Motor neuron (in vitro differentiated cells): ENCODE measurements around the gene TRAF7. TPM values are rescaled to one million over a fixed set of nuclear protein-coding genes. Genes with fewer than 3 reads are reported as not detected.

Experiments
- ATAC-seq, 8 experiments: fragments of 200-7000 bp; cut with Tn5 transposase; replicated peaks in 6 of 8; 2 replicates each; pipeline ENCODE4 v1.8.0; 2021; ENCODE audit warnings: mild to moderate bottlenecking in 8 of 8, moderate library complexity in 8 of 8
- H3K27ac ChIP-seq, 2 donors: fragments of 250-450 bp; sonication (Bioruptor Pico); 2 replicates each; pipeline ENCODE4 v1.9.0; 2021; ENCODE audit warnings: antibody characterized with exemption in 2 of 2, mild to moderate bottlenecking in 2 of 2, moderate library complexity in 1 of 2
- H3K4me1 ChIP-seq, 2 donors: fragments of 250-450 bp; sonication (Bioruptor Pico); replicated peaks in 1 of 2; 2 replicates each; pipeline ENCODE4 v1.6.1; 2021; ENCODE audit warnings: antibody characterized with exemption in 2 of 2, mild to moderate bottlenecking in 2 of 2, moderate library complexity in 1 of 2
- H3K4me3 ChIP-seq, 5 donors: fragments of 250-450 bp; sonication (Bioruptor Pico); 2 replicates each; pipeline ENCODE4 v1.9.0; 2021; ENCODE audit warnings: antibody characterized with exemption in 5 of 5, mild to moderate bottlenecking in 5 of 5, moderate library complexity in 4 of 5
- WGBS, 10 experiments: fragments of 450-650 bp; shearing (Covaris generic); methylation state at CpG; one replicate each; pipeline ENCODE4 v1.0.0; 2022; 5-methylcytosine and 5-hydroxymethylcytosine counted together
- in situ Hi-C, 9 experiments: fragments of 400-800 bp; cut with MboI; loops; one replicate each; pipeline ENCODE4 v1.15.0; 2021; ENCODE audit warnings: low sequenced_read_pairs in 9 of 9, low pct_unique_long_range_greater_than_20kb in 2 of 9; ENCODE audit not compliant: unreplicated experiment in 9 of 9
- total RNA-seq, 8 experiments: library from RNA; unstranded; fragments of 300-600 nt; gene quantifications; 2 replicates each; pipeline versions ENCODE4 v1.2.3 to v1.2.4, GENCODE V29; 2022

Gene TRAF7
- total RNA-seq, 8 experiments from 2014 or later = 20.7 to 82.2 (median 33.3) TPM

DNA sequence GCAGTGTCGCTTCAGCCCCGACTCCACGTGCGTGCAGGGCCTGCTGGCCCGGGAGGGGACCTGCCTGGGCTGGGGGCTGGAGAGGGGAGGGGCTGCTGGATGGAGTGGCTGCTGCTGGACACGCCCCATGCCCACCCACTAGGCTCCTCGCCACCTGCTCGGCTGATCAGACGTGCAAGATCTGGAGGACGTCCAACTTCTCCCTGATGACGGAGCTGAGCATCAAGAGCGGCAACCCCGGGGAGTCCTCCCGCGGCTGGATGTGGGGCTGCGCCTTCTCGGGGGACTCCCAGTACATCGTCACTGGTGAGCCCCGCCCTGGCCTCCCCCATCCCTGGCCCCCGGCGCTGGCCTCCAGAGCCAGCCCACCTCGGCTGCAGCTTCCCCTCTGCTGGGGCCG lies 52.7 kb downstream of the TRAF7 start:
- in situ Hi-C loops = no loop called here
- no peak for ATAC-seq
- H3K27ac ChIP-seq = no peak overlapping the region
- peaks cover 17 to 18% of the 10 kb centered on the region in 2 donors for H3K4me1 ChIP-seq
- no CpG with 5 or more reads among the region's 23 CpGs for WGBS, 10 experiments
- no peak overlapping the region for H3K4me3 ChIP-seq

DNA sequence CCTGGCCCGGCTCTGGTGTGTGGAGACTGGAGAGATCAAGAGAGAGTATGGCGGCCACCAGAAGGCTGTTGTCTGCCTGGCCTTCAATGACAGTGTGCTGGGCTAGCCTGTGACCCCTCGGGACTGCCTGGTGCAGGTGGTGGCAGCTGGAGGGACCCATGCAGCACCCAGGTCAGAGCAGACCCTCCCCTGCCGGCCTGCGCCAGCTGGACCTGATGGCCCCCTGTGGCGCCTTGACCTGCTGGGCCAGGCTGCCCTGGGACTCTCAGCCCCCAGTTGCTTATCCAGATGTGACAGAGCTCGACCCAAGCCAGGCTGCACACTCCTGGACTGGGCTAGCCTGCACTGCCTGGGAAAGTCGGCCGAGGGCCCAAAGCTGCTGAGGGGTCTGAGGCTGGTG lies 53.2 kb downstream of the TRAF7 start:
- no peak for ATAC-seq
- in situ Hi-C loops = no loop called here
- H3K4me1 ChIP-seq = peaks cover 22% of the 10 kb centered on the region in 2 donors
- 100% methylated on average over 1 of the region's 9 CpGs; no CpG with 5 or more reads in 9 of the 10 experiments for WGBS, 10 experiments
- H3K27ac ChIP-seq = no peak overlapping the region
- no peak overlapping the region for H3K4me3 ChIP-seq

DNA sequence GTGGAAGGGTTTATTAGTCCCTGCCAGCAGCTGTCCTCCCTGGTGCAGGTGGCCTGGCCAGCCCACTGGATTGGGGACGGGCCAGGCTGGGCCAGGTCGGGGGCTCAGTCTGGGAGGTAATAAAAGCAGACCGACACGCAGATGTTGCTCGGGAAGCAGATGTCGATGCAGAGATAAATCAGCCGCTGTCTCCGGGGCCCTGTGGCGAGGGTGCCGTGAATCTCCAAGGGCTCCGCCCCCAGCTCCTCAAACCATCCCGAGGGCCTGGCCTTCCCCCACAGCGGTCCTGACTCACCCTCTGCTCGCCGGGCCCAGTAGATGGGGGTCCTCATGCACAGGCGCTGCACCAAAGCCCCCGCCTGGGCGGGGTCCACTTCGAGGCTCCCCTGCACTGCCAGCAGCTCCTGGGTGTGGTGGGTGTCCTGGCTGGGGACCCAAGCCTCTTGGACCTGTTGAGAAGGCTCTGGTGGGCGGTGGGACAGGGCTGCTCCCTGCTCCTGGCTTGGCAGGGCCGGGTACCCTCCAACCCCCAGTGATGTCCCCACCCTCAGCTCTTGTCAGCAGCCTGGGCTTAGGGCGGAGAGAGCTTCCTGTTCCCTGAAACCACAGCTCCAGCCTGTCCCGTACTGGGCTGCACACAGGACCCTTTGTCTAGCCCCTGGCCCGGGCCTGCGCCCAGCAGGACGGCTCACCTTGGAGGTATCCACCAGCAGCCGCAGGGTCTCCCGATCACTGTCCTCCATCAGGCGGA lies 53.9 kb downstream of the TRAF7 start:
- 40 to 81% (median 77%) methylated on average over 1 to 5 of the region's 29 CpGs; no CpG with 5 or more reads in 4 of the 10 experiments for WGBS, 10 experiments
- Histone ChIP-seq H3K4me1 (peaks cover 22 to 23% of the 10 kb centered on the region in 2 donors), H3K27ac (no peak overlapping the region), H3K4me3 (no peak overlapping the region)
- in situ Hi-C loops = no loop called here
- peak in 2 of 8 experiments; percentile 8 to 12 for ATAC-seq

DNA sequence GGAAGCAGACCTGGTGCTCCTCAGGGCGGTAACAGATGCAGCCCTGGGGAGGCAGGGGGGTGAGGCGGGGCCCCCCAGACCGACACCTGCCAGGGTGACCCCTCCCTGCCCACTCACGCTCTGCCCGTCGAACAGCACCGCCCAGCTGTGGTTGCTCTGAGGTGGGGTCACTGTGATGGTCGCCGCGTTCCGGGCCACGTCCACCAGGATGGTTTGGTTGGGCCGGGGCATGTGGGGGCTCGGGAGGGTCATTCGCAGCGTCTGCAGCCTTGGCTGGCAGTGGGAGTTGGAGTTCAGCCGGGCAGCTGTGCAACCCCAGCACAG lies 54.4 kb downstream of the TRAF7 start:
- Histone ChIP-seq H3K4me1 (peaks cover 19 to 21% of the 10 kb centered on the region in 2 donors), H3K27ac (no peak overlapping the region), H3K4me3 (no peak overlapping the region)
- no peak for ATAC-seq
- 95% methylated on average over 4 of the region's 17 CpGs; no CpG with 5 or more reads in 9 of the 10 experiments for WGBS, 10 experiments
- in situ Hi-C loops = no loop called here

DNA sequence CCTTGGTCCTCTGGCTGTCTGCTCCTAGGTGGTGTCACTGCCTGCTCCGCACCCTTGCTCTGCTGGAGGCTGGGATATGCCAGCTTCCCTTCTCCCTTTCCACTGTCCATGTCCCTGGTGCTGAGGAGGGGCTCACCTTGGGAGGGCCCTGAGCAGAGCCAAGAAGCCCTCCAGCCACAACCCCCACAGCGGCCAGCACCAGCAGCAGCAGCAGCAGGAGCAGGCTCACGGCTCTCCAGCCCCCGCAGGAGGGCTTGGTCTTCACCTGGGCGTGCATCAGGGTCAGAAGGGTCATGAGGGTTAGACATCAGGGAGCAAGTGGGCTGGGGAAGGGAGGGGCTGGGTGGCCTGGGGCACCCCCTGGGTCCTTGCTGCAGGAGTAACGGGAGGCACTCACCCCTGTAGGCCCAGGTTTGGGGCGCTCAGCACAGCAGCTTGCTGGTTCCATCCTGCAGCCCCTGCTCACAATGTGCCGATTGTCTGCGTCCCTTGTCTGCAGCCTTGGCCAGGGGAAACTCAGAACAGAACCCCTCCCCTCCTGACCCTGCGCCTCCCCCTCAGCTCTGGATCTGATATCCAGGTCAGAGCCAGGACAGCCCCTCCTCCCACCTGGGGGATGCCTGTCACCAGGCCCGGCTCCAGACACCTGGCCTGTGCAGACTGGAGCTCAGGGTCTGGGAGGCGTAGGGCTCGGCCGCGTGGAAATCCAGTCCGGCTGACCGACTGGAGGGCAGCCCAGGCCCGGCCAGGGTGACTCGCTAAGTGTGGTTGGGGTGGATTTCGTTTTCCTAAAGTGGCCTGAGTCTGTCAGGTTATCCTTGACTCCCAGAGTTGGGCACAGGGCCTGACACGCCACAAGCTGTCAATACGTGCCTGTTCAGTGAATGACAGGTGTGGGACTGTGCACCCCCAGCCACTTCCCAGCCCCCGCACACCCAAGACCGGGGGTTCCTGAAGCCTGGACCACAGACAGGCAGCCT lies 55.1 kb downstream of the TRAF7 start, which contains the start of gene BRICD5:
Gene BRICD5, minus strand, starts transcription at position 478 of the 980 bp plus-strand sequence. Its CDS starts 30 bp downstream, at position 448.
- Histone ChIP-seq H3K4me3 (no peak within 1 kb of the TSS), H3K27ac (no peak within 1 kb of the TSS), H3K4me1 (peaks cover 20 to 21% of the 10 kb centered on the region in 2 donors)
- in situ Hi-C loops = no loop called here
- WGBS, 10 experiments = 60 to 69% methylated on average over 2 to 6 of the region's 24 CpGs; no CpG with 5 or more reads in 8 of the 10 experiments
- no peak for ATAC-seq

DNA sequence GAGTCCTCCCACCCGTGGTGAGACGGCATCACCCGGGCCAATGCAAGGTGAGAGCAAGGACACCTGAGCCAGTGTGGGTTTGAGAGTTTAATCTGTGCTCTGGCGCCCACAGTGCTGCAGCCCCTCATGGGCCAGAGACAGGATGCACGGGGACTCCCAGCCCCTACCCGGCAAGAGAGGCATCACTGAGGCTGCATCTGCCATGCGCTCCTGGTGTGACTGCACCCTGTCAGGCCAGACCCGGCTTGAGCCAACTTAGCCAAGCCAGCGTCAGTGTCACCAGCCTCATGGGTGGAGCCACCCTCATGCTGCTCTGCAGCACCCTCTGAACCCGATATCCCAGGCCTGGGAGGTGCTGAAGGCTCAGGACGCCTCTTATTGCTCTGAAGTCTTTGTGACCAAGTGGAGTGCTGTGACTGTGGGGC lies 56.4 kb downstream of the TRAF7 start:
- no peak overlapping the region for H3K4me3 ChIP-seq
- no peak for ATAC-seq
- in situ Hi-C loops = no loop called here
- H3K27ac ChIP-seq = no peak overlapping the region
- peaks cover 14 to 17% of the 10 kb centered on the region in 2 donors for H3K4me1 ChIP-seq
- 40 to 100% (median 80%) methylated on average over 1 to 4 of the region's 11 CpGs; no CpG with 5 or more reads in 4 of the 10 experiments for WGBS, 10 experiments

DNA sequence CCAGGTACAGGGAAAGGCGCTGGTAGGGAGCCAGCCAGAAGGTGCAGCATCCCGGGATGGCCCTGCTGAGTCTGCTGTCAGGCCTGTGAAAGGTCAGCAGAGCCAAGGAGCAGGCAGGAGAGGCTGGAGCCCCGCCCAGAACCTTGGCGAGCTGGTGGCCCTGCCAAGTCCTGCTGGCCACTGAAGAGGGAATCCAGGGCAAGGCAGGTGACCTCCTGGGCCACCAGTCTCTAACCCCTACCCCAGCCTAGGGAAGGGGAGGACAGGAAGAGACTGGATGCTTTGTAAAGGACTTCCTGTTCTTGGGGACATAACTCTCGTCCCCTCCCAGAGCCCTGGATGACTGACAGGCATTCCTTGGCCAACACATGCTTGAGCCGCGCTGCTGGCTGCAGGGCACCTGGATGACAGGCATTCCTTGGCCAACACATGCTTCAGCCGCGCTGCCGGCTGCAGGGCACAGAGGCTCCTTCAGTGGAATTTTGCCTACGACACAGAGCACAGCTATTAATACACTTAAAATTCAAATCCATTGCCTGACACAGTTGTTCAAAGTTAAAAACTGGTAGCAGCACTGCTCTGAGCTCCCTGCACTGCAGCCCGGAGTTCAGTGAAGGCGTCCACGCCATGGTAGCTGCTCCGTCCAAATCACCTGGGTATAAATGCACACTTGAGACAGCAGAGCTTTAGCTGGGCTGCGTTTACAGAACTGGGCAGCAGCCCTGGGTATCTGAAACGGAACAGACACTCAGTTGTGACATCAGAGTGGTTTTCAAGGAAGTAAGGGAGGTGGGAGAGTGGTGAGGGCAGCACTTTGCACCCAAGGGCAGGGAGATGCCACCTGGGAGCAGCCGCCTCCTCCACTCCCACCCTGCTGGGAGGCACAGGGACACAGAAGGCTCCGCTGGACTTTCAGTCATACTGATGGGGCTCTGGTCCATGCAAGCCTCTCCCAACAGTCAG lies 57.1 kb downstream of the TRAF7 start:
- H3K4me1 ChIP-seq = peaks cover 14 to 17% of the 10 kb centered on the region in 2 donors
- in situ Hi-C loops = no loop called here
- peak overlapping the region; percentile 49 to 82 (median 54) for H3K4me3 ChIP-seq
- no peak for ATAC-seq
- WGBS, 10 experiments = 10 to 100% (median 75%) methylated on average over 1 to 7 of the region's 19 CpGs; no CpG with 5 or more reads in 1 of the 10 experiments
- no peak overlapping the region for H3K27ac ChIP-seq

DNA sequence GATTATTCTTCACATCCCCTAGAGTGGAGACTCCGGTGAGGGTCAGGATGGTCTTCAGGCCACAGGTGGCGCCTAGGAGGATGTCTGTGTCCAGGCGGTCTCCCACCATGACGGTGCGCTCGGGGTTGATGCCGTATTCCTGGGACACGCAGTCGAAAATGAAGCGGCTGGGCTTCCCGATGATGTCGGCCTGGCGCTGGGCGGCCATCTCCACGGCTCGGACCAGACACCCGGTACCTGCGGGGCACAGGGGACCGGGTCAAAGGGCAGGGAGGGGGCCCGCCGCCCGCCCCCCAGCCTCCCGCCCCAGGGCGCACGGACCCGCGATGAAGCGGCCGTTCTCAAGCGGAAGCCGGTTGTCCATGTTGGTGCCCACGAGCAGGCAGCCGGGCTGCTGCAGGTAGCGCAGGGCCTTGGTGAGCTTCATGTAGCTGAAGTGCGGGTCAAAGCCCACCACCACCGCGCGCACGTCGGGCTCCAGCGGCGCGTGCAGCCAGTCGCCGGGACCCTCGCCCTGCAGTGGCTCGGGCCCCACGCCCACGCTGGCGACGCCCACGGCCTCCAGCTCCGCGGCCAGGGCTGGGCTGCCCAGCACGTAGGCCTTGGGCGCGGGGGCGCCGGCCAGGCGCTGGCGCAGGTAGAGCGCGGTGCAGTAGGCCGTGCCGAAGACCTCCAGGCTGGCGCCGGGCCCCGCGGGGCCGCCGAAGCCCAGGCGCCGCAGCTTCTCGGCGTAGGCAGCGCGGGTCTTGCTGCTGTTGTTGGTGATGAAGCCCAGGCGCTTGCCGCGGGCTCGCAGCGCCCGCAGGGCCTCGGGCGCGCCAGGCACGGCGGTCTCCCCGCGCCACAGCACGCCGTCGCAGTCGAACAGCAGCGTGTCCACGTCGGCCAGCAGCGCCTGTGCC lies 58.5 kb downstream of the TRAF7 start:
- peaks cover 14 to 17% of the 10 kb centered on the region in 2 donors for H3K4me1 ChIP-seq
- WGBS, 10 experiments = 0 to 8% (median 3%) methylated on average over 3 to 33 of the region's 98 CpGs; no CpG with 5 or more reads in 5 of the 10 experiments
- peak in 3 of 8 experiments; percentile 0 to 1 (median 1) for ATAC-seq
- peak overlapping the region; percentile 58 to 70 for H3K27ac ChIP-seq
- in situ Hi-C loops = no loop called here
- H3K4me3 ChIP-seq = peak overlapping the region; percentile 49 to 82 (median 54)

DNA sequence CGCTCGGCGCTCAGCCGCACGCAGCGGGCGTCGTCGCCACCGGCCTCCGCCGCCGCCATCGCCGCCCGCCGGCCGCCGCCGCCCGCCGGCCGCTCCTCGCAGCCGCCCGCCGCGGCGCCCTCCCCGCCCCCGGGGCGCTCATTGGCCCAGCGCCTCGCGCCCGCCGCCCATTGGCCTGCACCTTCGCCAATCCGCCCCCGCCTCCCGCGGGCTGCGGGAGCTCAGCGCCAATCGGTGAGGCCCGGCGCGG lies 59.1 kb downstream of the TRAF7 start, which contains the start of gene PGP:
Gene PGP, minus strand, starts transcription at position 122 of the 250 bp plus-strand sequence. Its CDS starts 63 bp downstream, at position 59.
- no CpG with 5 or more reads among the region's 48 CpGs for WGBS, 10 experiments
- H3K4me3 ChIP-seq = peak within 1 kb of the TSS; percentile 52 to 82 (median 54)
- H3K4me1 ChIP-seq = peaks cover 14 to 17% of the 10 kb centered on the region in 2 donors
- H3K27ac ChIP-seq = peak within 1 kb of the TSS; percentile 85 to 91
- peak in 3 of 8 experiments; percentile 80 to 83 (median 81) for ATAC-seq
- in situ Hi-C loops = no loop called here

DNA sequence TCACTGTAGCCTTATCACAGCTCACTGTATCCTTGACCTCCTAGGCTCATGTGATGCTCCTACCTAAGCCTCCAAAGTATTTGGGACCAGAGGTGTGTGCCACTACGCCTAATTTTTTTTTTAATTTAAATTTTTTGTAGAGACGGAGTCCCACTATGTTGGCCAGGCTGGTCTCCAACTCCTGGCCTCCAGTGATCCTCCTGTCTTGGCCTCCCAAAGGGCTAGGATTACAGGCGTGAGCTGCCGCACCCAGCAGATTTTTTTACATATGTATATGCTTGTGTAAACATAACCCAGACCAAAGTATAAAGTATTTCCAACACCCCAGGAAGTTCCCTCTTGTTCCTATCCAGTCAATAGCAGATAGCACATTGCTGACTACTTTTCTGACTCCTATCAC lies 60.7 kb downstream of the TRAF7 start:
- peaks cover 14 to 17% of the 10 kb centered on the region in 2 donors for H3K4me1 ChIP-seq
- peak overlapping the region in 1 of 2 donors; percentile 91 for H3K27ac ChIP-seq
- 82 to 100% (median 92%) methylated on average over 1 to 4 of the region's 4 CpGs; no CpG with 5 or more reads in 5 of the 10 experiments for WGBS, 10 experiments
- no peak for ATAC-seq
- in situ Hi-C loops = no loop called here
- H3K4me3 ChIP-seq = no peak overlapping the region

DNA sequence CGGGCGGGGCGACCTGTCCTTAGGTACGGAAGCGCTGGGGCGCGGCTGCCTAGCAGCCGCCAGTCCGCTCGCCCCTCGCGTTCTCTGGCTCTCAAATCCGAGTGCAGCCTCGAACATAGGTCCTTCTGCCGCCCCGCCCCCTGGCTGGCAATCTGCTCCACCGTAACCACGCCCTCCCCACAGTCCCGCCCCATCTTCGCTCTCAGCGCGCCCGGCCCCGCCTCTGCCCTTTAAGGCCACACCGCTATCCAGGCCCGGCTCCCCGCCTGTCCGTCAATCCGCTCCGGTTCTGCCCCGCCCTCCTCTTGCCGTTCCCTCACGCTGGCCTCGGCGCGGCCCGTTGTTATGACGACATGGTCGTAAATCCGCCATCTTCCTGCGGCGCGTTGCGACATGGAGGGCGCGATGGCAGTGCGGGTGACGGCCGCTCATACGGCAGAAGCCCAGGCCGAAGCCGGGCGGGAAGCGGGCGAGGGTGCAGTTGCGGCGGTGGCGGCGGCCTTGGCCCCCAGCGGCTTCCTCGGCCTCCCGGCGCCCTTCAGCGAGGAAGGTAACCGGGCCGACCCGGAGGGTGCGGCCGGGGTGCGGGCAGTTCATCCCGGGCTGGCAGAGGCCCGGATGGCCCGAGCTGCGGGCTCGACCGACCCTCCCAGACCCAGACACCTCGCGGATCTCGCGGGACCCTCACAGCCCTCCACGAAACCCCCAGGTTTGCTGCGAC lies 67.8 kb downstream of the TRAF7 start, which contains the start of gene E4F1:
Gene E4F1, plus strand, starts transcription at position 371 of the 721 bp plus-strand sequence. Its CDS starts 23 bp downstream, at position 394.
- WGBS, 10 experiments = 0 to 2% methylated on average over 5 to 13 of the region's 82 CpGs; no CpG with 5 or more reads in 8 of the 10 experiments
- H3K27ac ChIP-seq = peak within 1 kb of the TSS; percentile 80 to 91
- H3K4me3 ChIP-seq = peak within 1 kb of the TSS; percentile 70 to 92 (median 77)
- in situ Hi-C loops = no loop called here
- peak; percentile 93 to 98 (median 96) for ATAC-seq
- peaks cover 10 to 11% of the 10 kb centered on the region in 2 donors for H3K4me1 ChIP-seq
